Fibroblast of peridontal ligament (primary cell): ENCODE data around the gene OR9Q2.
"Not testable (repeated sequence)": the region's sequence is repeated elsewhere in the genome, so short reads cannot be mapped to it uniquely, and the experiment has no call there.

ENCODE experiments used
- DNase-seq: peaks from one replicate; pipeline ENCODE4 v3.0.0-alpha.2; 2010; ENCODE audit errors: extremely low read depth

The OR9Q2 gene

GRCh38 chr11:58188770-58189169 is at the start of gene OR9Q2:
Gene OR9Q2 (plus strand): TSS chr11:58189070. CDS start chr11:58190491, 1,421 bp downstream.
- DNase-seq = no peak

DNA sequence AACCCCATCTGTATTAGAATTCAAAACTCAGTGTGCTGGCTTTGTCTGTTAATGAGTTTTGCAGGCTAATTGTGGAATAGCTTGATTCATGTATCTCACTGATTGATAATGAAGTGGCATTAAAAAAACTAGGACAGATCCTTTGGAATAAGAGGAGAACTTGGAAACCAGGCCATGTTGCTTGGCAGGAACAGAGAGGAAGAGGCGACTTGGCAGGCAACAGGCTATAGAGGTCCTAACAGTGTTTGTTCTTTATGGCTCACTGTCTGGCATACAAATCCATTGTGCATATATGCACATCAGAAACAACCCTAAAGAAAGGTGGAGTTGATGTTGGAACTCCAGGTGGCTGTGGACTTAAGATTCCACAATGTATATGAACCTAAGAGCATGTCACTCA is 46.1 kb upstream of the OR9Q2 start:
- DNase-seq = no peak

DNA sequence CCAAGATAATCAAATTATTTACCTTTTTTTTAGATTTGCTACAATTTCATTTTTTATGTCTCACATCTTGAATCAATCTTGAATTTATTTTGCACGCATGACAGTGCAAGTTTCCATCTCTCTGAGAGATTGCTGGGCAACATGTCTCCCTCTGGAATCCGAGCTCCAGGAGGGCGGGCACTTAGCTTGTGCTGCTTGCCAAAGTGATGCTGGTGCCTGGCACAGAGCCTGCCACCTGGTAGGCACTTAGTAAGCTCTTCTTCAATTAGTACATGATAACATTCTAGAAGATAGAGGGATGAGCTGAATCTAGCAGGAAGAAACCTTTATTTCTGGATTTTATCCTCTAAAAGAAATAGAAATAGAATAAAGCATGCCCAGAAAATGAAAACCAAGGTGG is 36.1 kb upstream of the OR9Q2 start:
- DNase-seq = no peak

DNA sequence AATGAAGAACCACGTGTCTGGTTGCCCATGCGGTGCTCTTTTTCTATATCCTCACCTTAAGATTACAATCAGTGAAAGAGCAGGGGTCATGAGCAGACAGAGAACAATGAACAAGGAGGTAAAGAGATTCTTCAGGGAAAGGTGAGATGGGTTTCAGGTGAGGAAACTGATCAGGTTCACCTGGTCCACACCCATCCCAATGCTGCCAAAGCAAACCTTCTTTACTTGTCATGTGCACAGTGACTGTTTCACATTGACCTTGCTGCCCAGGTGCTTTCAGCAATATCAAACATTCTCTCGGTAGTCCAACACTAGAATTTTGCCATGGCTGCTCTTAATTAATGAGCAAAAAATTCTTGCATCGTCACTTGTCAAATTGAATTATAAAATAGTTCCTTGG is 24.5 kb upstream of the OR9Q2 start:
- no peak for DNase-seq

- no peak for DNase-seq
Measured at GRCh38 chr11:58164990-58165389, 23.9 kb upstream of the OR9Q2 start.

GRCh38 chr11:58165504-58166106 is 23.3 kb upstream of the OR9Q2 start:
- no peak for DNase-seq

- no peak for DNase-seq
Measured at GRCh38 chr11:58177409-58178054, 11.3 kb upstream of the OR9Q2 start.

- DNase-seq = no peak
Measured at GRCh38 chr11:58178444-58178843, 10.4 kb upstream of the OR9Q2 start.

GRCh38 chr11:58179648-58180047 is 9.2 kb upstream of the OR9Q2 start:
- no peak for DNase-seq

GRCh38 chr11:58186938-58187337 is 1.9 kb upstream of the OR9Q2 start:
- DNase-seq = no peak

- DNase-seq = no peak
Measured at GRCh38 chr11:58192229-58192628, 3.4 kb downstream of the OR9Q2 start.

DNA sequence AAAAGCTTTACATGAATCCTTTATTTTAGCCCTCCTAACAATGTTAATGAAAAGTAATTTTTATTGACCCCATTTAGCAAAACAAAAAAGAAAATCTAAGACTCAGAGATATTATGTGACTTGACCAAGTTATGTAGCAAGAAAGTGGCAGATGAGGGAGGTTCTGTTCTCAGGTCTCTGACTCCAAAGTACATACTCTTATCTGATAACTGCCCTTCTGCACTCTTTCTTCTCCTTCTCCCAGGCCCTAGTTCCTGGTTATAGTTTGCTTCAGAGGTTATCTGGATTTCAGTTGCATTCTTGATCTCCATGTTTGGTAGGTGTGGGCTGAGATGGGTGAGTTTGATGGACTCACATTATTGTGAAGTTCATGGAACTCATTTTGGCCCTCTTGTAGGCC is 4.5 kb downstream of the OR9Q2 start:
- no peak for DNase-seq

GRCh38 chr11:58195939-58196338 is 7.1 kb downstream of the OR9Q2 start:
- no peak for DNase-seq

- DNase-seq = no peak
Measured at GRCh38 chr11:58199271-58199670, 10.4 kb downstream of the OR9Q2 start.

DNA sequence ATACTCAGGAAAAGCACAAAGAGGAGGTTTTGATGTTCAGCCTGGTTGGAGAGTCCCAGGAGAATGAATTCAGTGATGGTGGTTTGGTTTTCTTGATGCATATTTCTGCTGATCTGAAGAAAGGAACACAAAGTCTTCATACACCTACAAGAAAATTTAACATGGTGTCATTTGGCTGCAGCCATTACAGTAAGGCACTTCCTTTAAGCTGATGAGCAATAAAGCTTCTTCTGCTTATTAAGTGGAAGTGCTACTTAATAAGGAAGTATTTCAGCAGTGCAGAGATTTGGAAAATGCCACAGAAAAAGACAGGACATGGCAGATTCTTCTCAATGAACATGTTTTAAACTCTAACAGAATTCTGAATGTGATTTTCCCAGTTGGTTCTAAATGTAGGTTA is 15.2 kb downstream of the OR9Q2 start, which contains the start of gene OR1S2:
TSS of gene OR1S2 (minus strand) at position 101 of the 400 bp plus-strand sequence. CDS start at position 101, 0 bp downstream.
- no peak for DNase-seq

GRCh38 chr11:58212420-58212819 is 23.6 kb downstream of the OR9Q2 start, which contains the start of gene OR1S1:
Gene OR1S1 (plus strand): TSS chr11:58212720.
- not testable (repeated sequence) for DNase-seq

DNA sequence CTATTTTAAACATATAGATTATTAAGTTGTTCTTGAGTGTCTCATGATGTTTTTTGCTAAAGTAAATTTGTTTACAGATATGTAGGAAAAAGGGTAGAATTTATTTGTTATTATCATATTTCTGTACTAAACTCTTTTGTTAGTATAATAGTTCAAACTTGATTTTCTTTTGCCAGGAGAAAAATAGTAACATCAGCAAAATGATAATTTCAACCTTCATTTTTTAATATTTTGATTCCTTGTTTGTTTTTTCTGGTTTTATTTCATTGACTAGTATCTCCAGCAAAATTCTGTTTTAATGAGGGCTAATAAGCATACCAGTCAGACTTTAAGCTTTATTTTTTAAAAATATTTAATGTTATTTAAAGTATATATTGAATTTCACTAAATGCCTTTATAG is 27.6 kb downstream of the OR9Q2 start:
- no peak for DNase-seq

GRCh38 chr11:58222721-58223120 is 33.9 kb downstream of the OR9Q2 start:
- no peak for DNase-seq

- no peak for DNase-seq
Measured at GRCh38 chr11:58227956-58228615, 39.2 kb downstream of the OR9Q2 start.
